H1 (cell line): Measurements from ENCODE around the gene TCF7L1. TPM values are rescaled to one million over a fixed set of nuclear protein-coding genes. Genes with fewer than 3 reads are reported as not detected.

ENCODE experiments used
- KDM5A ChIP-seq: fragments of 200-600 bp; IDR thresholded peaks from 2 replicates; pipeline ENCODE4 v1.7.1; 2012; ENCODE audit warnings: mild to moderate bottlenecking, low read length, inconsistent platforms, mixed read lengths
- polyA plus RNA-seq, 7 experiments: library from polyadenylated mRNA; depleted of rRNA in 3 of 7; stranded (reverse) in 5 of 7; unstranded in 2 of 7; fragments of >200 nt in 5 of 7; fragments of 200-250 nt in 2 of 7; gene quantifications; 1 replicate in 5 of 7; 2 replicates in 1 of 7; 4 replicates in 1 of 7; pipeline versions ENCODE4 v1.2.1 to v1.2.3, GENCODE V29; 2011 to 2013; ENCODE audit warnings: missing spikeins in 2 of 7, mixed read lengths in 2 of 7
- total RNA-seq: library from RNA; stranded (reverse); fragmentation: NEBNext Ultra II Directional; extraction: Animal tissue kit (Norgen Biotek cat#: 25700); gene quantifications from 2 replicates; pipeline ENCODE4 v1.2.1, GENCODE V29; 2021
- TF ChIP-seq, protein P1 (sequence below): fragments of 300-600 bp; sonication (generic); IDR thresholded peaks from 2 replicates; pipeline ENCODE4 v1.7.1; 2012; ENCODE audit warnings: low read length, moderate library complexity, mild to moderate bottlenecking, inconsistent platforms; ENCODE audit not compliant: insufficient replicate concordance

The TCF7L1 gene
- total and polyA plus RNA-seq, 2 of the 8 experiments (the other 6 are each of a cell fraction or from before 2014, with no cell fraction given) = 27.5 to 108 TPM

DNA sequence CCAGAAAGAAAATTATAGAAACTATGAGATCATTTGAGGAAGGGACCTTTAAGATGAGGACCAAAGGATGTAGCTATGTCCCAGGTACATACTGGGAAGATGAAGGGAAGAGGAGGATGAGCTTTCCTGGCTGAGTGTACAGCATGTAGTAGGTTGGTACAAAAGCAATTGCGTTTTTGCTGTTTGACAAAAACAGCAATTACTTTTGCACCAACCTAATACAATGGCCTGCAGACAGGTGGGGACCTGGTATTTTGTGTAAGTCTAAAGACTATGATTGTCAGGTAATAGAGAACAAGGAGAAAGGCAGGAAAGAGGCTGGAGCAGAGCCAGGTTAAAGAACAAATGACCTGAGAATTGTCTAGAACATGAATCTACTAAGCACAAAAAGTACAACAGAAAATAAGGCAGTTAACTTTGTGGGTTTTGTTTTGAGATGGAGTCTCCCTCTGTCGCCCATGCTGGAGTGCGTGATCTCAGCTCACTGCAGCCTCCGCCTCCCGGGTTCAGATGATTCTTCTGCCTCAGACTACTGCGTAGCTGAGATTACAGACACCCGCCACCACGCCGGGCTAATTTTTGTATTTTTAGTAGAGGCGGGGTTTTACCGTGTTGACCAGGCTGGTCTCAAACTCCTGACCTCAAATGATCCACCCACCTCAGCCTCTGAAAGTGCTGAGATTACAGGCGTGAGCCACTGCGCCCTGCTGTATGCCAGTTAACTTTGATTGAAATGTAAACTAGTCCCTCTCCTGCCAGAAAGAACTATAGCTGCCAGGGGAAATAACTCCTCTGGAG lies 197.8 kb downstream of the TCF7L1 start (continued):
- TF ChIP-seq, protein P1, sequence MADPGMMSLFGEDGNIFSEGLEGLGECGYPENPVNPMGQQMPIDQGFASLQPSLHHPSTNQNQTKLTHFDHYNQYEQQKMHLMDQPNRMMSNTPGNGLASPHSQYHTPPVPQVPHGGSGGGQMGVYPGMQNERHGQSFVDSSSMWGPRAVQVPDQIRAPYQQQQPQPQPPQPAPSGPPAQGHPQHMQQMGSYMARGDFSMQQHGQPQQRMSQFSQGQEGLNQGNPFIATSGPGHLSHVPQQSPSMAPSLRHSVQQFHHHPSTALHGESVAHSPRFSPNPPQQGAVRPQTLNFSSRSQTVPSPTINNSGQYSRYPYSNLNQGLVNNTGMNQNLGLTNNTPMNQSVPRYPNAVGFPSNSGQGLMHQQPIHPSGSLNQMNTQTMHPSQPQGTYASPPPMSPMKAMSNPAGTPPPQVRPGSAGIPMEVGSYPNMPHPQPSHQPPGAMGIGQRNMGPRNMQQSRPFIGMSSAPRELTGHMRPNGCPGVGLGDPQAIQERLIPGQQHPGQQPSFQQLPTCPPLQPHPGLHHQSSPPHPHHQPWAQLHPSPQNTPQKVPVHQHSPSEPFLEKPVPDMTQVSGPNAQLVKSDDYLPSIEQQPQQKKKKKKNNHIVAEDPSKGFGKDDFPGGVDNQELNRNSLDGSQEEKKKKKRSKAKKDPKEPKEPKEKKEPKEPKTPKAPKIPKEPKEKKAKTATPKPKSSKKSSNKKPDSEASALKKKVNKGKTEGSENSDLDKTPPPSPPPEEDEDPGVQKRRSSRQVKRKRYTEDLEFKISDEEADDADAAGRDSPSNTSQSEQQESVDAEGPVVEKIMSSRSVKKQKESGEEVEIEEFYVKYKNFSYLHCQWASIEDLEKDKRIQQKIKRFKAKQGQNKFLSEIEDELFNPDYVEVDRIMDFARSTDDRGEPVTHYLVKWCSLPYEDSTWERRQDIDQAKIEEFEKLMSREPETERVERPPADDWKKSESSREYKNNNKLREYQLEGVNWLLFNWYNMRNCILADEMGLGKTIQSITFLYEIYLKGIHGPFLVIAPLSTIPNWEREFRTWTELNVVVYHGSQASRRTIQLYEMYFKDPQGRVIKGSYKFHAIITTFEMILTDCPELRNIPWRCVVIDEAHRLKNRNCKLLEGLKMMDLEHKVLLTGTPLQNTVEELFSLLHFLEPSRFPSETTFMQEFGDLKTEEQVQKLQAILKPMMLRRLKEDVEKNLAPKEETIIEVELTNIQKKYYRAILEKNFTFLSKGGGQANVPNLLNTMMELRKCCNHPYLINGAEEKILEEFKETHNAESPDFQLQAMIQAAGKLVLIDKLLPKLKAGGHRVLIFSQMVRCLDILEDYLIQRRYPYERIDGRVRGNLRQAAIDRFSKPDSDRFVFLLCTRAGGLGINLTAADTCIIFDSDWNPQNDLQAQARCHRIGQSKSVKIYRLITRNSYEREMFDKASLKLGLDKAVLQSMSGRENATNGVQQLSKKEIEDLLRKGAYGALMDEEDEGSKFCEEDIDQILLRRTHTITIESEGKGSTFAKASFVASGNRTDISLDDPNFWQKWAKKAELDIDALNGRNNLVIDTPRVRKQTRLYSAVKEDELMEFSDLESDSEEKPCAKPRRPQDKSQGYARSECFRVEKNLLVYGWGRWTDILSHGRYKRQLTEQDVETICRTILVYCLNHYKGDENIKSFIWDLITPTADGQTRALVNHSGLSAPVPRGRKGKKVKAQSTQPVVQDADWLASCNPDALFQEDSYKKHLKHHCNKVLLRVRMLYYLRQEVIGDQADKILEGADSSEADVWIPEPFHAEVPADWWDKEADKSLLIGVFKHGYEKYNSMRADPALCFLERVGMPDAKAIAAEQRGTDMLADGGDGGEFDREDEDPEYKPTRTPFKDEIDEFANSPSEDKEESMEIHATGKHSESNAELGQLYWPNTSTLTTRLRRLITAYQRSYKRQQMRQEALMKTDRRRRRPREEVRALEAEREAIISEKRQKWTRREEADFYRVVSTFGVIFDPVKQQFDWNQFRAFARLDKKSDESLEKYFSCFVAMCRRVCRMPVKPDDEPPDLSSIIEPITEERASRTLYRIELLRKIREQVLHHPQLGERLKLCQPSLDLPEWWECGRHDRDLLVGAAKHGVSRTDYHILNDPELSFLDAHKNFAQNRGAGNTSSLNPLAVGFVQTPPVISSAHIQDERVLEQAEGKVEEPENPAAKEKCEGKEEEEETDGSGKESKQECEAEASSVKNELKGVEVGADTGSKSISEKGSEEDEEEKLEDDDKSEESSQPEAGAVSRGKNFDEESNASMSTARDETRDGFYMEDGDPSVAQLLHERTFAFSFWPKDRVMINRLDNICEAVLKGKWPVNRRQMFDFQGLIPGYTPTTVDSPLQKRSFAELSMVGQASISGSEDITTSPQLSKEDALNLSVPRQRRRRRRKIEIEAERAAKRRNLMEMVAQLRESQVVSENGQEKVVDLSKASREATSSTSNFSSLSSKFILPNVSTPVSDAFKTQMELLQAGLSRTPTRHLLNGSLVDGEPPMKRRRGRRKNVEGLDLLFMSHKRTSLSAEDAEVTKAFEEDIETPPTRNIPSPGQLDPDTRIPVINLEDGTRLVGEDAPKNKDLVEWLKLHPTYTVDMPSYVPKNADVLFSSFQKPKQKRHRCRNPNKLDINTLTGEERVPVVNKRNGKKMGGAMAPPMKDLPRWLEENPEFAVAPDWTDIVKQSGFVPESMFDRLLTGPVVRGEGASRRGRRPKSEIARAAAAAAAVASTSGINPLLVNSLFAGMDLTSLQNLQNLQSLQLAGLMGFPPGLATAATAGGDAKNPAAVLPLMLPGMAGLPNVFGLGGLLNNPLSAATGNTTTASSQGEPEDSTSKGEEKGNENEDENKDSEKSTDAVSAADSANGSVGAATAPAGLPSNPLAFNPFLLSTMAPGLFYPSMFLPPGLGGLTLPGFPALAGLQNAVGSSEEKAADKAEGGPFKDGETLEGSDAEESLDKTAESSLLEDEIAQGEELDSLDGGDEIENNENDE = no peak
- TF ChIP-seq KDM5A = no peak
